HepG2 (cell line): ENCODE measurements around the gene TEKT5. TPM values are rescaled to one million over a fixed set of nuclear protein-coding genes. Genes with fewer than 3 reads are reported as not detected.
A peak's percentile ranks its signal among the peaks of the same experiment; 100 is the strongest.

Experiments
- ATAC-seq: fragments of 200-7000 bp; cut with Tn5 transposase; 3 replicates; pipeline ENCODE4 v1.9.1; 2020; ENCODE audit warnings: mild to moderate bottlenecking, moderate library complexity
- BruUV-seq: library from RNA; stranded (reverse); fragments of 400-500 nt; replicated peaks from 2 replicates; lab custom pipeline; 2021; lab: Mats Ljungman, UMichigan
- CTCF ChIA-PET: fragments of 300-600 bp; formaldehyde crosslinking; extraction: SDS; loops from one replicate; lab custom pipeline; 2021; ENCODE audit warnings: low total read pairs, inconsistent platforms, low intra/inter-chr PET ratio; lab: Yijun Ruan, JAX
- POLR2A ChIA-PET: fragments of 350-600 bp; sonication (Branson Sonifier 250); formaldehyde crosslinking; loops from one replicate; lab custom pipeline; 2020; ENCODE audit warnings: antibody characterized with exemption, inconsistent platforms; lab: Yijun Ruan, JAX
- DNase-seq: peaks from one replicate; pipeline ENCODE4 v3.0.0-alpha.2; 2015; ENCODE audit warnings: low spot score
- FAIRE-seq: peaks from 3 replicates; lab custom pipeline; 2011; peaks lifted over from hg19 to GRCh38; lab: Jason Lieb, UNC
- H2AFZ ChIP-seq: one replicate; pipeline ENCODE4 v1.6.1; 2011; ENCODE audit warnings: low read length, inconsistent platforms
- H3K27ac ChIP-seq: fragments of 300-600 bp; 3 replicates; pipeline ENCODE4 v1.8.0; 2011; ENCODE audit warnings: mixed run types, mild to moderate bottlenecking, mixed read lengths, low read length, inconsistent platforms; ENCODE audit not compliant: insufficient read depth; ENCODE audit errors: extremely low read length
- H3K27me3 ChIP-seq, 2 experiments: fragments of 200-600 bp in 1 of 2; 2 replicates in 1 of 2; 3 replicates in 1 of 2; pipeline versions ENCODE4 v1.6.0 to v1.8.0; 2011; ENCODE audit warnings: low read length in 2 of 2, mild to moderate bottlenecking in 2 of 2, moderate library complexity in 2 of 2, inconsistent platforms in 1 of 2; ENCODE audit not compliant: insufficient read depth in 2 of 2, control insufficient read depth in 1 of 2
- H3K36me3 ChIP-seq, 2 experiments: fragments of 200-600 bp in 1 of 2; replicated peaks in 1 of 2; 2 replicates in 1 of 2; 3 replicates in 1 of 2; pipeline versions ENCODE4 v1.5.1 to v1.8.0; 2011; ENCODE audit warnings: low read length in 2 of 2, inconsistent platforms in 1 of 2; ENCODE audit not compliant: insufficient read depth in 2 of 2, control insufficient read depth in 1 of 2
- H3K4me1 ChIP-seq: 2 replicates; pipeline ENCODE4 v1.5.1; 2012; ENCODE audit warnings: low read length, inconsistent platforms; ENCODE audit not compliant: insufficient read depth
- H3K4me2 ChIP-seq: 2 replicates; pipeline ENCODE4 v1.6.0; 2011; ENCODE audit warnings: low read depth, low read length, inconsistent platforms
- H3K4me3 ChIP-seq, 3 experiments: fragments of 200-600 bp in 1 of 3; sonication (generic), shearing (Covaris generic) in 1 of 3; replicated peaks in 1 of 3; 2 replicates each; pipeline ENCODE4 v1.5.1; 2011 to 2016; ENCODE audit warnings: low read length in 3 of 3, inconsistent platforms in 2 of 3, low read depth in 2 of 3, mild to moderate bottlenecking in 2 of 3, control low read depth in 1 of 3, mixed read lengths in 1 of 3; ENCODE audit not compliant: insufficient read depth in 1 of 3
- H3K79me2 ChIP-seq: one replicate; pipeline ENCODE4 v1.6.1; 2011; ENCODE audit warnings: low read length, inconsistent platforms; ENCODE audit not compliant: insufficient read depth
- H3K9ac ChIP-seq: 2 replicates; pipeline ENCODE4 v1.6.0; 2011; ENCODE audit warnings: mild to moderate bottlenecking, low read depth, low read length, inconsistent platforms; ENCODE audit not compliant: insufficient read depth
- H3K9me3 ChIP-seq: 2 replicates; pipeline ENCODE4 v1.5.1; 2012; ENCODE audit warnings: mild to moderate bottlenecking, low read length
- H4K20me1 ChIP-seq: 2 replicates; pipeline ENCODE4 v1.6.0; 2011; ENCODE audit warnings: inconsistent platforms, mild to moderate bottlenecking, low read length, moderate library complexity; ENCODE audit not compliant: insufficient read depth
- CC2D1A ChIP-seq: sonication (generic); formaldehyde crosslinking; IDR thresholded peaks from 2 replicates; pipeline ENCODE4 v1.8.1; 2023; ENCODE audit warnings: mild to moderate bottlenecking, missing genetic modification reagents
- ERF ChIP-seq: IDR thresholded peaks from 2 replicates; pipeline ENCODE4 v1.6.1; 2018; ENCODE audit warnings: missing biosample characterization, missing genetic modification reagents
- KLF16 ChIP-seq, 2 experiments: sonication (generic) in 1 of 2; formaldehyde crosslinking in 1 of 2; IDR thresholded peaks; 2 replicates each; pipeline versions ENCODE4 v1.6.1 to v1.8.0; 2016 to 2023; ENCODE audit warnings: missing genetic modification reagents in 2 of 2, missing compliant biosample characterization in 1 of 2
- KLF6 ChIP-seq: IDR thresholded peaks from 2 replicates; pipeline ENCODE4 v1.8.0; 2016; ENCODE audit warnings: missing biosample characterization, missing genetic modification reagents
- MIXL1 ChIP-seq: IDR thresholded peaks from 2 replicates; pipeline ENCODE4 v1.6.1; 2016
- MTF1 ChIP-seq: sonication (generic); formaldehyde crosslinking; IDR thresholded peaks from 2 replicates; pipeline ENCODE4 v1.5.0; 2020; ENCODE audit warnings: missing genetic modification reagents
- SOX13 ChIP-seq, 3 experiments: fragments of 450-650 bp in 1 of 3; sonication (generic) in 1 of 3; formaldehyde crosslinking in 1 of 3; IDR thresholded peaks in 2 of 3; conservative IDR thresholded peaks in 1 of 3; 2 replicates each; pipeline versions ENCODE4 v1.5.0 to v1.6.1; 2016 to 2020; ENCODE audit warnings: antibody characterized with exemption in 1 of 3, mild to moderate bottlenecking in 1 of 3, missing compliant biosample characterization in 1 of 3, missing genetic modification reagents in 1 of 3, moderate library complexity in 1 of 3
- STAG1 ChIP-seq: sonication (generic); formaldehyde crosslinking; IDR thresholded peaks from 2 replicates; pipeline ENCODE4 v1.4.0; 2020; ENCODE audit warnings: missing genetic modification reagents
- TCF7 ChIP-seq: sonication (generic); IDR thresholded peaks from 2 replicates; pipeline ENCODE4 v1.6.1; 2016; ENCODE audit warnings: antibody characterized with exemption, low read depth
- ZFP36 ChIP-seq: fragments of 150-350 bp; IDR thresholded peaks from 2 replicates; pipeline ENCODE4 v1.6.1; 2018; ENCODE audit warnings: borderline replicate concordance, low read length, low read depth; ENCODE audit not compliant: partially characterized antibody
- ZFP62 ChIP-seq: sonication (generic); formaldehyde crosslinking; IDR thresholded peaks from 2 replicates; pipeline ENCODE4 v1.4.0; 2020; ENCODE audit warnings: missing genetic modification reagents
- ZNF337 ChIP-seq: sonication (generic); formaldehyde crosslinking; IDR thresholded peaks from 2 replicates; pipeline ENCODE4 v1.5.1; 2020; ENCODE audit warnings: missing genetic modification reagents, low read depth, mild to moderate bottlenecking, borderline replicate concordance
- ZNF558 ChIP-seq: sonication (generic); formaldehyde crosslinking; IDR thresholded peaks from 2 replicates; pipeline ENCODE4 v1.9.0; 2022; ENCODE audit warnings: mild to moderate bottlenecking, missing genetic modification reagents, borderline replicate concordance
- WGBS: methylation state at CpG from one replicate; pipeline ENCODE4 v1.1.6; 2017; ENCODE audit warnings: low lambda C conversion rate; 5-methylcytosine and 5-hydroxymethylcytosine counted together
- in situ Hi-C: cut with HindIII; loops from 2 replicates; pipeline ENCODE4 v1.10.0; 2017; ENCODE audit warnings: low pct_unique_long_range_greater_than_20kb; ENCODE audit not compliant: extremely low pct_ligation_motif_present
- intact Hi-C: fragments of 100-400 bp; cut with micrococcal nuclease; formaldehyde crosslinking; loops from one replicate; pipeline ENCODE4 v1.10.0; 2022; ENCODE audit not compliant: unreplicated experiment
- polyA plus RNA-seq, 8 experiments: library from polyadenylated mRNA; depleted of rRNA in 3 of 8; stranded (reverse) in 7 of 8; unstranded in 1 of 8; fragments of >200 nt; fragmentation: Illumina TruSeq in 4 of 8; extraction: Trizol in 4 of 8; gene quantifications; 2 replicates each; pipeline versions ENCODE4 v1.2.1 to v1.2.3, GENCODE V29; 2011 to 2016; ENCODE audit warnings: low read depth in 4 of 8, missing spikeins in 1 of 8, mixed read lengths in 1 of 8; ENCODE audit not compliant: insufficient read depth in 1 of 8
- total RNA-seq, 5 experiments: library from RNA; depleted of rRNA; stranded (reverse); fragments of >200 nt; fragmentation: Illumina TruSeq; extraction: Trizol; gene quantifications; 2 replicates each; pipeline ENCODE4 v1.2.3, GENCODE V29; 2016; ENCODE audit warnings: low read depth in 1 of 5
- TF ChIP-seq, protein P1 (sequence below): sonication (generic); formaldehyde crosslinking; IDR thresholded peaks from 2 replicates; pipeline ENCODE4 v1.8.1; 2022; ENCODE audit warnings: mild to moderate bottlenecking, missing genetic modification reagents
- TF ChIP-seq, protein P2 (sequence below): sonication (generic); formaldehyde crosslinking; IDR thresholded peaks from 2 replicates; pipeline ENCODE4 v1.4.0; 2020; ENCODE audit warnings: missing genetic modification reagents
- TF ChIP-seq, protein P3 (sequence below): sonication (generic); formaldehyde crosslinking; IDR thresholded peaks from 2 replicates; pipeline ENCODE4 v1.4.0; 2020; ENCODE audit warnings: missing genetic modification reagents, borderline replicate concordance

Gene TEKT5
- total and polyA plus RNA-seq, 2 of the 13 experiments (the other 11 are each of a cell fraction or from before 2014, with no cell fraction given), result 0.16 TPM; not detected in 1

DNA sequence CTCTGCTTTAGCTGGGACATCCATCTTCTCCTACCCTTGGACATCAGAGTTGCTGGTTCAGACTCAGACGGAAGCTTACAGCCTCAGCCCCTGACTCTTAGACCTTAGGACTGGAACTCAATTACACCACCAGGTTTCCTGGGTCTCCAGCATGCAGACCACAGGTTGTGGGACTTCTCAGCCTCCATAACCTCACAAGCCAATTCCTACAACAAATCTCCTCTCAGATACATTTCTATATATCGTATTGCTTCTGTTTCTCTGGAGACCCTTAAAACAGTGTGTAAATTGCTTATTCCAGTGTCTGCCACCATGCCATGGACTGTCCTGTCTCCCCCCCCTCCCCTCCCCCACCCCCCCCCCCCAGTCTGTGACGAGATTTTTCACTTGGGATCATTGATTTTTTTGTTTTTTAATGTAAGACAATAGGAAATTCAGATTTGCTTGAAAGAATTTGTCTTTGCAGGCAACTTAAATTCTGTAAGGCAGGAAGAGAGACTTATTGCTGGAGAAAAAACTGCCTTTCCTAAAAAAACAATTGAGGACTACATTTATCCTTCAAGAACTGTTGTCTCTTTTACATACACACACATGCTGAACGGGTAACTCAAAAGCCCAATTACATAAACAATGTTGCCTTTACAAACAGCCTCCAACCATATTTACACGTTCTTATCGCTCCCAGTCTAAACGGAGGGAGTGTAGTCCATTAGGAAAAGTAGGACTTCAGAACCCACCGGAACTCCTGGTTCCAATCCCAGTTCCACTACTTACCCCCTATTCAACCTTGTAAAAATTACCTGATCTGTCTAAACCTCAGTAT, 39.9 kb downstream of the TEKT5 start:
- ChIA-PET POLR2A (interaction anchor here (1.2 to 1.6 kb wide), 2 partner anchors 46 to 89 kb away, joined by 3 to 4 read pairs; no protein-coding TSS in a partner anchor), CTCF (no interaction called here)
- Histone ChIP-seq H4K20me1 (no peaks in the 10 kb centered on the region), H3K9me3 (no peaks in the 10 kb centered on the region), H3K36me3 (no peaks in the 10 kb centered on the region), H3K79me2 (no peaks in the 10 kb centered on the region), H3K4me3 (no peak overlapping the region; a peak in 1 of 6 replicates), H3K9ac (peak overlapping the region; percentile 25; the same call in 1 of the 2 replicates), H3K27me3 (no peaks in the 10 kb centered on the region), H3K4me1 (peaks cover 92% of the 10 kb centered on the region), H3K4me2 (peak overlapping the region; percentile 70), H3K27ac (no peak overlapping the region), H2AFZ (peak overlapping the region; percentile 91)
- FAIRE-seq (no peak), ATAC-seq (no peak; the same call in 1 of the 3 replicates), DNase-seq (no peak)
- 16% methylated on average over 8 of the region's 8 CpGs for WGBS
- in situ Hi-C loops (no loop called here), intact Hi-C loops (loop anchor here (2.0 kb wide), 1 partner anchor 78 kb away; no protein-coding TSS in a partner anchor)
- no TSS peak for BruUV-seq
- TF ChIP-seq SOX13 (IDR thresholded peaks at IDR 0.05) (no peak), SOX13 (CRISPR knock-in tag; conservative IDR thresholded peaks at IDR 0.05 in 1 of 2, IDR thresholded peaks at IDR 0.05 in 1 of 2) (peak in 1 of 2 experiments; percentile 66; a peak in 2 of 4 replicates), STAG1 (no peak), MTF1 (CRISPR knock-in tag) (no peak), MIXL1 (CRISPR knock-in tag) (peak; percentile 69; the same call in 1 of the 2 replicates), ZNF337 (CRISPR knock-in tag) (no peak), ZFP62 (CRISPR knock-in tag) (no peak), CC2D1A (CRISPR knock-in tag) (no peak), KLF16 (CRISPR knock-in tag; IDR thresholded peaks at IDR 0.05) (peak in 1 of 2 experiments; percentile 61; a peak in 1 of 4 replicates), ZFP36 (no peak), KLF6 (0 out of 2 replicates have a peak, but pooled peaks have one; percentile 35), ZNF558 (CRISPR knock-in tag) (no peak), TCF7 (0 out of 2 replicates have a peak, but pooled peaks have one; percentile 38), ERF (CRISPR knock-in tag) (peak; percentile 39; the same call in 1 of the 2 replicates)
- TF ChIP-seq, protein P1, sequence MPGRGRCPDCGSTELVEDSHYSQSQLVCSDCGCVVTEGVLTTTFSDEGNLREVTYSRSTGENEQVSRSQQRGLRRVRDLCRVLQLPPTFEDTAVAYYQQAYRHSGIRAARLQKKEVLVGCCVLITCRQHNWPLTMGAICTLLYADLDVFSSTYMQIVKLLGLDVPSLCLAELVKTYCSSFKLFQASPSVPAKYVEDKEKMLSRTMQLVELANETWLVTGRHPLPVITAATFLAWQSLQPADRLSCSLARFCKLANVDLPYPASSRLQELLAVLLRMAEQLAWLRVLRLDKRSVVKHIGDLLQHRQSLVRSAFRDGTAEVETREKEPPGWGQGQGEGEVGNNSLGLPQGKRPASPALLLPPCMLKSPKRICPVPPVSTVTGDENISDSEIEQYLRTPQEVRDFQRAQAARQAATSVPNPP (CRISPR knock-in tag), result 0 out of 2 replicates have a peak, but pooled peaks have one; percentile 29
- TF ChIP-seq, protein P2, sequence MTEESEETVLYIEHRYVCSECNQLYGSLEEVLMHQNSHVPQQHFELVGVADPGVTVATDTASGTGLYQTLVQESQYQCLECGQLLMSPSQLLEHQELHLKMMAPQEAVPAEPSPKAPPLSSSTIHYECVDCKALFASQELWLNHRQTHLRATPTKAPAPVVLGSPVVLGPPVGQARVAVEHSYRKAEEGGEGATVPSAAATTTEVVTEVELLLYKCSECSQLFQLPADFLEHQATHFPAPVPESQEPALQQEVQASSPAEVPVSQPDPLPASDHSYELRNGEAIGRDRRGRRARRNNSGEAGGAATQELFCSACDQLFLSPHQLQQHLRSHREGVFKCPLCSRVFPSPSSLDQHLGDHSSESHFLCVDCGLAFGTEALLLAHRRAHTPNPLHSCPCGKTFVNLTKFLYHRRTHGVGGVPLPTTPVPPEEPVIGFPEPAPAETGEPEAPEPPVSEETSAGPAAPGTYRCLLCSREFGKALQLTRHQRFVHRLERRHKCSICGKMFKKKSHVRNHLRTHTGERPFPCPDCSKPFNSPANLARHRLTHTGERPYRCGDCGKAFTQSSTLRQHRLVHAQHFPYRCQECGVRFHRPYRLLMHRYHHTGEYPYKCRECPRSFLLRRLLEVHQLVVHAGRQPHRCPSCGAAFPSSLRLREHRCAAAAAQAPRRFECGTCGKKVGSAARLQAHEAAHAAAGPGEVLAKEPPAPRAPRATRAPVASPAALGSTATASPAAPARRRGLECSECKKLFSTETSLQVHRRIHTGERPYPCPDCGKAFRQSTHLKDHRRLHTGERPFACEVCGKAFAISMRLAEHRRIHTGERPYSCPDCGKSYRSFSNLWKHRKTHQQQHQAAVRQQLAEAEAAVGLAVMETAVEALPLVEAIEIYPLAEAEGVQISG, result no peak
- TF ChIP-seq, protein P3, sequence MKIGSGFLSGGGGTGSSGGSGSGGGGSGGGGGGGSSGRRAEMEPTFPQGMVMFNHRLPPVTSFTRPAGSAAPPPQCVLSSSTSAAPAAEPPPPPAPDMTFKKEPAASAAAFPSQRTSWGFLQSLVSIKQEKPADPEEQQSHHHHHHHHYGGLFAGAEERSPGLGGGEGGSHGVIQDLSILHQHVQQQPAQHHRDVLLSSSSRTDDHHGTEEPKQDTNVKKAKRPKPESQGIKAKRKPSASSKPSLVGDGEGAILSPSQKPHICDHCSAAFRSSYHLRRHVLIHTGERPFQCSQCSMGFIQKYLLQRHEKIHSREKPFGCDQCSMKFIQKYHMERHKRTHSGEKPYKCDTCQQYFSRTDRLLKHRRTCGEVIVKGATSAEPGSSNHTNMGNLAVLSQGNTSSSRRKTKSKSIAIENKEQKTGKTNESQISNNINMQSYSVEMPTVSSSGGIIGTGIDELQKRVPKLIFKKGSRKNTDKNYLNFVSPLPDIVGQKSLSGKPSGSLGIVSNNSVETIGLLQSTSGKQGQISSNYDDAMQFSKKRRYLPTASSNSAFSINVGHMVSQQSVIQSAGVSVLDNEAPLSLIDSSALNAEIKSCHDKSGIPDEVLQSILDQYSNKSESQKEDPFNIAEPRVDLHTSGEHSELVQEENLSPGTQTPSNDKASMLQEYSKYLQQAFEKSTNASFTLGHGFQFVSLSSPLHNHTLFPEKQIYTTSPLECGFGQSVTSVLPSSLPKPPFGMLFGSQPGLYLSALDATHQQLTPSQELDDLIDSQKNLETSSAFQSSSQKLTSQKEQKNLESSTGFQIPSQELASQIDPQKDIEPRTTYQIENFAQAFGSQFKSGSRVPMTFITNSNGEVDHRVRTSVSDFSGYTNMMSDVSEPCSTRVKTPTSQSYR (CRISPR knock-in tag), result 0 out of 2 replicates have a peak, but pooled peaks have one; percentile 15
